Endothelial cell of umbilical vein (primary cell): ENCODE measurements around the gene AWAT2. TPM values are rescaled to one million over a fixed set of nuclear protein-coding genes. Genes with fewer than 3 reads are reported as not detected.

ENCODE experiments used
- BruUV-seq: library from RNA; stranded (reverse); fragments of 400-500 nt; replicated peaks from 2 replicates; lab custom pipeline; 2021; lab: Mats Ljungman, UMichigan
- CTCF ChIA-PET: fragments of 300-600, 350-600 bp; sonication (Branson Sonifier 250); formaldehyde crosslinking; loops from one replicate; lab custom pipeline; 2021; ENCODE audit warnings: antibody characterized with exemption, inconsistent platforms; lab: Charles Lee
- POLR2A ChIA-PET: fragments of 300-600, 350-600 bp; sonication (Branson Sonifier 250); formaldehyde crosslinking; loops from one replicate; lab custom pipeline; 2021; ENCODE audit warnings: antibody characterized with exemption, inconsistent platforms; lab: Charles Lee
- DNase-seq: peaks from one replicate; pipeline ENCODE4 v3.0.0-alpha.2; 2011; ENCODE audit warnings: low read depth, low spot score
- FAIRE-seq: peaks from 2 replicates; lab custom pipeline; 2011; peaks lifted over from hg19 to GRCh38; lab: Jason Lieb, UNC
- H2AFZ ChIP-seq: 2 replicates; pipeline ENCODE4 v1.6.0; 2012; ENCODE audit warnings: low read depth, low read length, control low read depth, inconsistent platforms
- H3K27ac ChIP-seq: 2 replicates; pipeline ENCODE4 v1.5.1; 2011; ENCODE audit warnings: low read depth, mild to moderate bottlenecking, control low read depth, low read length, moderate library complexity; ENCODE audit not compliant: insufficient read depth
- H3K27me3 ChIP-seq, 2 experiments: 2 replicates each; pipeline versions ENCODE4 v1.6.0 to v1.6.1; 2011; ENCODE audit warnings: low read length in 2 of 2, mixed read lengths in 1 of 2; ENCODE audit not compliant: control insufficient read depth in 2 of 2, insufficient read depth in 2 of 2
- H3K36me3 ChIP-seq, 2 experiments: 2 replicates in 1 of 2; 3 replicates in 1 of 2; pipeline ENCODE4 v1.5.1; 2011; ENCODE audit warnings: low read length in 2 of 2, mild to moderate bottlenecking in 1 of 2, moderate library complexity in 1 of 2; ENCODE audit not compliant: control insufficient read depth in 2 of 2, insufficient read depth in 2 of 2; ENCODE audit errors: extremely low read depth in 1 of 2
- H3K4me1 ChIP-seq: 3 replicates; pipeline ENCODE4 v1.5.1; 2011; ENCODE audit warnings: mild to moderate bottlenecking, low read length; ENCODE audit not compliant: control insufficient read depth, insufficient read depth; ENCODE audit errors: extremely low read depth
- H3K4me2 ChIP-seq: 2 replicates; pipeline ENCODE4 v1.6.1; 2011; ENCODE audit warnings: low read length, control low read depth, mixed read lengths; ENCODE audit not compliant: insufficient read depth
- H3K4me3 ChIP-seq, 3 experiments: fragments of 200-600 bp in 1 of 3; sonication (generic), shearing (Covaris generic) in 1 of 3; replicated peaks in 1 of 3; 2 replicates each; pipeline ENCODE4 v1.5.1; 2011 to 2016; ENCODE audit warnings: control low read depth in 3 of 3, low read length in 3 of 3, mild to moderate bottlenecking in 2 of 3, inconsistent platforms in 1 of 3, low read depth in 1 of 3, moderate library complexity in 1 of 3; ENCODE audit not compliant: insufficient read depth in 1 of 3
- H3K79me2 ChIP-seq: 2 replicates; pipeline ENCODE4 v1.6.0; 2012; ENCODE audit warnings: low read length, inconsistent platforms; ENCODE audit not compliant: control insufficient read depth, insufficient read depth
- H3K9ac ChIP-seq: replicated peaks from 2 replicates; pipeline ENCODE3; 2011; ENCODE audit warnings: low read length, control low read depth; ENCODE audit not compliant: insufficient read depth; ENCODE audit errors: extremely low read depth
- H3K9me1 ChIP-seq: replicated peaks from 3 replicates; pipeline ENCODE4 v1.6.0; 2011; ENCODE audit warnings: mild to moderate bottlenecking, low read length; ENCODE audit not compliant: control insufficient read depth, insufficient read depth; ENCODE audit errors: extremely low read depth
- H3K9me3 ChIP-seq: replicated peaks from 2 replicates; pipeline ENCODE4 v1.5.1; 2012; ENCODE audit warnings: low read length, inconsistent platforms; ENCODE audit not compliant: control insufficient read depth, insufficient read depth
- H4K20me1 ChIP-seq: replicated peaks from 2 replicates; pipeline ENCODE3; 2011; ENCODE audit warnings: mild to moderate bottlenecking, low read length; ENCODE audit not compliant: control insufficient read depth, insufficient read depth; ENCODE audit errors: extremely low read depth
- EZH2 ChIP-seq: IDR thresholded peaks from 2 replicates; pipeline ENCODE4 v1.6.1; 2012; ENCODE audit warnings: borderline replicate concordance, low read depth, mild to moderate bottlenecking, moderate library complexity, low read length, inconsistent platforms; ENCODE audit not compliant: severe bottlenecking
- FOS ChIP-seq: IDR thresholded peaks from 2 replicates; pipeline ENCODE4 v1.6.1; 2011; ENCODE audit warnings: mild to moderate bottlenecking, low read length, moderate library complexity, borderline replicate concordance; ENCODE audit not compliant: insufficient read depth
- GATA2 ChIP-seq: IDR thresholded peaks from 2 replicates; pipeline ENCODE4 v1.7.0; 2011; ENCODE audit warnings: low read depth, mild to moderate bottlenecking, moderate library complexity, mixed read lengths, low read length; ENCODE audit not compliant: insufficient read length, insufficient read depth
- JUN ChIP-seq: IDR thresholded peaks from 2 replicates; pipeline ENCODE4 v1.6.1; 2011; ENCODE audit warnings: borderline replicate concordance, low read depth; ENCODE audit not compliant: insufficient read length, insufficient read depth
- MAX ChIP-seq: IDR thresholded peaks from 2 replicates; pipeline ENCODE4 v1.6.1; 2011; ENCODE audit not compliant: insufficient read depth, insufficient read length
- MYC ChIP-seq: IDR thresholded peaks from one replicate; pipeline ENCODE4 v1.6.1; 2011; ENCODE audit warnings: mild to moderate bottlenecking, low read depth, low read length
- POLR2A ChIP-seq: IDR thresholded peaks from 2 replicates; pipeline ENCODE4 v1.6.1; 2012; ENCODE audit warnings: low read depth, mild to moderate bottlenecking, control low read depth, low read length
- POLR2AphosphoS5 ChIP-seq: IDR thresholded peaks from 2 replicates; pipeline ENCODE4 v1.6.1; 2012; ENCODE audit warnings: low read depth, mild to moderate bottlenecking, control low read depth, low read length, moderate library complexity; ENCODE audit not compliant: insufficient read depth
- dilution Hi-C: fragments of 300-500 bp; cut with MboI; formaldehyde crosslinking; loops from one replicate; pipeline ENCODE4 v1.15.0; 2019; ENCODE audit warnings: low sequenced_read_pairs; ENCODE audit not compliant: extremely low pct_ligation_motif_present
- intact Hi-C: fragments of 100-400 bp; cut with micrococcal nuclease; formaldehyde crosslinking; loops from one replicate; pipeline ENCODE4 v1.10.0; 2022
- polyA plus RNA-seq, 4 experiments: library from polyadenylated mRNA; depleted of rRNA in 3 of 4; stranded (reverse) in 3 of 4; unstranded in 1 of 4; fragments of >200 nt; gene quantifications; 2 replicates each; pipeline versions ENCODE4 v1.2.1 to v1.2.3, GENCODE V29; 2011 to 2012; ENCODE audit warnings: missing spikeins in 1 of 4
- total RNA-seq: library from RNA; stranded (reverse); gene quantifications from 2 replicates; pipeline ENCODE4 v1.2.3, GENCODE V29; 2021
- TF ChIP-seq, protein P1 (sequence below), 2 donors: IDR thresholded peaks; 1 replicate in 1 of 2; 2 replicates in 1 of 2; pipeline ENCODE4 v1.5.1; 2011; ENCODE audit warnings: low read length in 2 of 2, mild to moderate bottlenecking in 2 of 2, moderate library complexity in 2 of 2, control low read depth in 1 of 2, inconsistent platforms in 1 of 2, low read depth in 1 of 2; ENCODE audit not compliant: insufficient read depth in 1 of 2; ENCODE audit errors: extremely low read depth in 1 of 2

Gene AWAT2
- total and polyA plus RNA-seq, 2 donors (not counting 3 experiments of a cell fraction or from before 2014, with no cell fraction given) = 0.20 to 0.29 TPM

- Histone ChIP-seq H3K9me1 (no peaks in the 10 kb centered on the region), H3K27ac (no peak overlapping the region), H4K20me1 (no peaks in the 10 kb centered on the region), H3K79me2 (no peaks in the 10 kb centered on the region), H2AFZ (no peak overlapping the region), H3K9ac (no peak overlapping the region), H3K4me1 (peaks cover 12% of the 10 kb centered on the region), H3K9me3 (no peaks in the 10 kb centered on the region), H3K27me3 (no peaks in the 10 kb centered on the region), H3K4me3 (no peak overlapping the region), H3K4me2 (no peak overlapping the region), H3K36me3 (no peaks in the 10 kb centered on the region)
- no peak for FAIRE-seq
- DNase-seq = no peak
- intact Hi-C loops = loop anchor here (1.0 to 5.0 kb wide), 4 partner anchors 65 to 610 kb away; no protein-coding TSS in a partner anchor
- BruUV-seq = no TSS peak
- dilution Hi-C loops = no loop called here
- ChIA-PET CTCF (interaction anchor here (0.7 to 9.0 kb wide), 12 partner anchors 12 to 608 kb away, joined by 3 to 207 read pairs (median 7); partner anchors contain the start of gene IGBP1), POLR2A (no interaction called here)
- no peak for TF ChIP-seq GATA2
- TF ChIP-seq POLR2AphosphoS5 = no peak
- TF ChIP-seq EZH2 = no peak
- TF ChIP-seq, protein P1, sequence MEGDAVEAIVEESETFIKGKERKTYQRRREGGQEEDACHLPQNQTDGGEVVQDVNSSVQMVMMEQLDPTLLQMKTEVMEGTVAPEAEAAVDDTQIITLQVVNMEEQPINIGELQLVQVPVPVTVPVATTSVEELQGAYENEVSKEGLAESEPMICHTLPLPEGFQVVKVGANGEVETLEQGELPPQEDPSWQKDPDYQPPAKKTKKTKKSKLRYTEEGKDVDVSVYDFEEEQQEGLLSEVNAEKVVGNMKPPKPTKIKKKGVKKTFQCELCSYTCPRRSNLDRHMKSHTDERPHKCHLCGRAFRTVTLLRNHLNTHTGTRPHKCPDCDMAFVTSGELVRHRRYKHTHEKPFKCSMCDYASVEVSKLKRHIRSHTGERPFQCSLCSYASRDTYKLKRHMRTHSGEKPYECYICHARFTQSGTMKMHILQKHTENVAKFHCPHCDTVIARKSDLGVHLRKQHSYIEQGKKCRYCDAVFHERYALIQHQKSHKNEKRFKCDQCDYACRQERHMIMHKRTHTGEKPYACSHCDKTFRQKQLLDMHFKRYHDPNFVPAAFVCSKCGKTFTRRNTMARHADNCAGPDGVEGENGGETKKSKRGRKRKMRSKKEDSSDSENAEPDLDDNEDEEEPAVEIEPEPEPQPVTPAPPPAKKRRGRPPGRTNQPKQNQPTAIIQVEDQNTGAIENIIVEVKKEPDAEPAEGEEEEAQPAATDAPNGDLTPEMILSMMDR (IDR thresholded peaks at IDR 0.05; ENCODE audit: extremely low read depth in 1 of 2, insufficient read depth in 1 of 2, low read depth in 1 of 2, low read length in 2 of 2) = no peak
- TF ChIP-seq MAX = no peak
- TF ChIP-seq POLR2A = no peak
- TF ChIP-seq MYC = no peak
- no peak for TF ChIP-seq FOS
- no peak for TF ChIP-seq JUN
Measured at GRCh38 chrX:70032792-70033191, 16.9 kb downstream of the AWAT2 start.
